CD14-positive monocyte (primary cell): ENCODE results near the gene DOCK4. TPM values are rescaled to one million over a fixed set of nuclear protein-coding genes. Genes with fewer than 3 reads are reported as not detected.

Experiments
- DNase-seq, 3 donors: peaks; one replicate each; pipeline ENCODE4 v3.0.0-alpha.2; 2011 to 2022
- H2AFZ ChIP-seq: 2 replicates; pipeline ENCODE4 v1.6.0; 2012; ENCODE audit warnings: mild to moderate bottlenecking, low read depth, low read length, inconsistent platforms; ENCODE audit not compliant: insufficient read depth, poor library complexity, severe bottlenecking
- H3K27ac ChIP-seq, 2 donors: 1 replicate in 1 of 2; 2 replicates in 1 of 2; pipeline ENCODE4 v1.5.1; 2012 to 2013; ENCODE audit warnings: low read length in 2 of 2, control low read depth in 1 of 2, inconsistent platforms in 1 of 2, low read depth in 1 of 2, mild to moderate bottlenecking in 1 of 2
- H3K27me3 ChIP-seq, 2 donors: one replicate each; pipeline versions ENCODE4 v1.6.0 to v1.6.1; 2011 to 2013; ENCODE audit warnings: low read length in 2 of 2; ENCODE audit not compliant: control insufficient read depth in 2 of 2, insufficient read depth in 2 of 2
- H3K36me3 ChIP-seq, 2 donors: replicated peaks in 1 of 2; 1 replicate in 1 of 2; 2 replicates in 1 of 2; pipeline versions ENCODE4 v1.5.1 to v1.6.1; 2012 to 2013; ENCODE audit warnings: low read length in 2 of 2, control low read depth in 1 of 2, inconsistent platforms in 1 of 2, mild to moderate bottlenecking in 1 of 2; ENCODE audit not compliant: insufficient read depth in 2 of 2, control insufficient read depth in 1 of 2
- H3K4me1 ChIP-seq, 2 donors: 1 replicate in 1 of 2; 2 replicates in 1 of 2; pipeline versions ENCODE4 v1.5.1 to v1.6.1; 2012 to 2013; ENCODE audit warnings: low read length in 2 of 2, control low read depth in 1 of 2, inconsistent platforms in 1 of 2, mild to moderate bottlenecking in 1 of 2, moderate library complexity in 1 of 2; ENCODE audit not compliant: insufficient read depth in 2 of 2, control insufficient read depth in 1 of 2
- H3K4me2 ChIP-seq: replicated peaks from 2 replicates; pipeline ENCODE3; 2012; ENCODE audit warnings: low read length, moderate library complexity, mild to moderate bottlenecking; ENCODE audit not compliant: poor library complexity, severe bottlenecking; ENCODE audit errors: extremely low read depth
- H3K4me3 ChIP-seq, 3 experiments: fragments of 200-600 bp in 1 of 3; sonication (generic) in 1 of 3; replicated peaks in 1 of 3; 1 replicate in 2 of 3; 2 replicates in 1 of 3; pipeline ENCODE4 v1.5.1; 2011 to 2013; ENCODE audit warnings: low read length in 3 of 3, mild to moderate bottlenecking in 3 of 3, control low read depth in 2 of 3, low read depth in 2 of 3, inconsistent platforms in 1 of 3, moderate library complexity in 1 of 3
- H3K79me2 ChIP-seq: 2 replicates; pipeline ENCODE4 v1.6.0; 2012; ENCODE audit warnings: mild to moderate bottlenecking, control low read depth, inconsistent platforms, low read length, moderate library complexity; ENCODE audit not compliant: insufficient read depth
- H3K9ac ChIP-seq: 2 replicates; pipeline ENCODE4 v1.6.0; 2017; ENCODE audit warnings: low read length, mild to moderate bottlenecking; ENCODE audit not compliant: insufficient read depth, poor library complexity, severe bottlenecking
- H3K9me3 ChIP-seq, 2 donors: replicated peaks in 1 of 2; 1 replicate in 1 of 2; 2 replicates in 1 of 2; pipeline versions ENCODE4 v1.5.1 to v1.6.1; 2012 to 2013; ENCODE audit warnings: low read length in 2 of 2, control low read depth in 1 of 2; ENCODE audit not compliant: control insufficient read depth in 1 of 2, insufficient read depth in 1 of 2
- H4K20me1 ChIP-seq: 2 replicates; pipeline ENCODE4 v1.6.0; 2012; ENCODE audit warnings: mild to moderate bottlenecking, low read length, control low read depth, moderate library complexity; ENCODE audit not compliant: insufficient read depth
- H3K27ac Mint-ChIP-seq, 7 donors: one replicate each; pipeline ENCODE4 v1.8.0; 2020; ENCODE audit warnings: mild to moderate bottlenecking in 7 of 7, mixed read lengths in 7 of 7, moderate library complexity in 6 of 7, inconsistent platforms in 2 of 7
- H3K27me3 Mint-ChIP-seq, 3 donors: one replicate each; pipeline ENCODE4 v1.8.0; 2021 to 2022; ENCODE audit warnings: low read depth in 3 of 3, mild to moderate bottlenecking in 3 of 3, mixed read lengths in 3 of 3, moderate library complexity in 3 of 3, inconsistent platforms in 1 of 3
- H3K36me3 Mint-ChIP-seq, 2 donors: one replicate each; pipeline ENCODE4 v1.8.0; 2020; ENCODE audit warnings: mixed read lengths in 2 of 2, inconsistent platforms in 1 of 2, mild to moderate bottlenecking in 1 of 2
- H3K4me1 Mint-ChIP-seq: one replicate; pipeline ENCODE4 v1.8.0; 2020; ENCODE audit warnings: mild to moderate bottlenecking, mixed read lengths
- H3K4me3 Mint-ChIP-seq, 2 donors: one replicate each; pipeline ENCODE4 v1.8.0; 2020; ENCODE audit warnings: mild to moderate bottlenecking in 2 of 2, mixed read lengths in 2 of 2, moderate library complexity in 1 of 2
- H3K9me3 Mint-ChIP-seq, 7 donors: one replicate each; pipeline ENCODE4 v1.8.0; 2020 to 2022; ENCODE audit warnings: mixed read lengths in 7 of 7, mild to moderate bottlenecking in 6 of 7, moderate library complexity in 6 of 7, inconsistent platforms in 2 of 7
- CTCF ChIP-seq: fragments of 200-600 bp; IDR thresholded peaks from one replicate; pipeline ENCODE4 v1.8.0; 2022; ENCODE audit warnings: antibody characterized with exemption, mild to moderate bottlenecking
- WGBS: methylation state at CpG from one replicate; pipeline ENCODE4 v1.1.5; 2013; ENCODE audit warnings: missing lambda C conversion rate; ENCODE audit not compliant: insufficient coverage; 5-methylcytosine and 5-hydroxymethylcytosine counted together
- intact Hi-C, 2 donors: fragments of 100-400 bp; cut with micrococcal nuclease; formaldehyde crosslinking; loops; one replicate each; pipeline versions ENCODE4 v1.15.0 to v1.15.1; 2023
- polyA plus RNA-seq, 3 donors: library from polyadenylated mRNA; depleted of rRNA in 1 of 3; unstranded in 2 of 3; stranded (reverse) in 1 of 3; fragments of 300-500 nt in 2 of 3; fragments of >200 nt in 1 of 3; fragmentation: Illumina TruSeq in 2 of 3; gene quantifications; 1 replicate in 2 of 3; 2 replicates in 1 of 3; pipeline ENCODE4 v1.2.3, GENCODE V29; 2012 to 2021

Gene DOCK4
- polyA plus RNA-seq, 3 donors = 1.3 to 5.0 (median 2.7) TPM

- Histone ChIP-seq H3K4me2 (no peak overlapping the region), H3K27me3 (no peaks in the 10 kb centered on the region), H2AFZ (no peak overlapping the region), H3K4me1 (no peaks in the 10 kb centered on the region), H3K27ac (no peak overlapping the region), H3K9me3 (no peaks in the 10 kb centered on the region), H3K4me3 (no peak overlapping the region), H3K36me3 (no peaks in the 10 kb centered on the region), H3K79me2 (peaks cover 38% of the 10 kb centered on the region), H4K20me1 (peaks cover 73% of the 10 kb centered on the region), H3K9ac (no peak overlapping the region)
- peaks cover 9 to 12% of the 10 kb centered on the region in 2 donors for H3K36me3 Mint-ChIP-seq
- H3K4me3 Mint-ChIP-seq = no peak overlapping the region
- no CpG with 5 or more reads among the region's 4 CpGs for WGBS
- no peaks in the 10 kb centered on the region for H3K4me1 Mint-ChIP-seq
- no peak for DNase-seq
- no peaks in the 10 kb centered on the region for H3K27me3 Mint-ChIP-seq
- no peak overlapping the region for H3K27ac Mint-ChIP-seq
- TF ChIP-seq CTCF = no peak
- peaks cover 0 to 8% (median 0%) of the 10 kb centered on the region in 7 donors for H3K9me3 Mint-ChIP-seq
- intact Hi-C loops = no loop called here
Observed at GRCh38 chr7:112226701-112227276, 20.6 kb upstream of the DOCK4 start.

- Histone ChIP-seq H3K27ac (no peak overlapping the region), H2AFZ (no peak overlapping the region), H3K27me3 (no peaks in the 10 kb centered on the region), H3K9ac (no peak overlapping the region), H4K20me1 (peaks cover 64% of the 10 kb centered on the region), H3K36me3 (no peaks in the 10 kb centered on the region), H3K79me2 (peaks cover 37% of the 10 kb centered on the region), H3K4me1 (no peaks in the 10 kb centered on the region), H3K4me3 (no peak overlapping the region), H3K9me3 (peaks cover 0 to 7% of the 10 kb centered on the region in 2 donors), H3K4me2 (no peak overlapping the region)
- no peak overlapping the region for H3K27ac Mint-ChIP-seq
- peaks cover 2 to 8% (median 7%) of the 10 kb centered on the region in 7 donors for H3K9me3 Mint-ChIP-seq
- no peaks in the 10 kb centered on the region for H3K4me1 Mint-ChIP-seq
- TF ChIP-seq CTCF = no peak
- peaks cover 14 to 16% of the 10 kb centered on the region in 2 donors for H3K36me3 Mint-ChIP-seq
- intact Hi-C loops = no loop called here
- DNase-seq = no peak
- H3K27me3 Mint-ChIP-seq = no peaks in the 10 kb centered on the region
- H3K4me3 Mint-ChIP-seq = no peak overlapping the region
Observed at GRCh38 chr7:112225006-112225405, 18.8 kb upstream of the DOCK4 start.
